ENCODE data around the gene OCA2. TPM values are rescaled to one million over a fixed set of nuclear protein-coding genes. Genes with fewer than 3 reads are reported as not detected.
"Not testable (repeated sequence)": the region's sequence is repeated elsewhere in the genome, so short reads cannot be mapped to it uniquely, and the experiment has no call there.

Gene OCA2
- total and polyA plus RNA-seq, 2 of the 4 experiments (the other 2 are of a cell fraction) = under 0.01 to 0.03 TPM

DNA sequence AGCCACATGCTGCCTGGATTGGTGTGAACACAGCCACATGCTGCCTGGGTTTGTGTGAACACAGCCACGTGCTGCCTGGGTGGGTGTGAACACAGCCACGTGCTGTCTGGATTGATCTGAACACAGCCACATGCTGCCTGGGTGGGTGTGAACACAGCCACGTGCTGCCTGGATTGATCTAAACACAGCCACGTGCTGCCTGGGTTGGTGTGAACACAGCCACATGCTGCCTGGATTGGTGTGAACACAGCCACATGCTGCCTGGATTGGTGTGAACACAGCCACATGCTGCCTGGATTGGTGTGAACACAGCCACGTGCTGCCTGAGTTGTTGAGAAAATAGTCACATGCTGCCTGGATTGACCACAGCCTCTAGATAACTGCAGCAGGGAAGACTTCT is 250.2 kb downstream of the OCA2 start:
- BruUV-seq (replicated peaks); DNase-seq; H3K4me3 ChIP-seq (ENCODE audit: insufficient read depth, low read depth, low read length); H3K18ac ChIP-seq (ENCODE audit: low read depth, low read length); H3K14ac ChIP-seq (replicated peaks; ENCODE audit: low read depth, low read length); CTCF ChIA-PET; ATAC-seq (ENCODE audit: low read depth); H2AFZ ChIP-seq (replicated peaks; ENCODE audit: low read length, poor library complexity); H2AK5ac ChIP-seq (ENCODE audit: low read depth, low read length); H3K4me1 ChIP-seq (ENCODE audit: control insufficient read depth, insufficient read depth, low read length); H4K20me1 ChIP-seq (ENCODE audit: insufficient read depth, low read length); H3K4ac ChIP-seq (ENCODE audit: low read depth, low read length); H3K9ac ChIP-seq (ENCODE audit: low read depth, low read length); H3K4me2 ChIP-seq (ENCODE audit: low read depth, low read length); H3K27me3 ChIP-seq (ENCODE audit: control insufficient read depth, insufficient read depth, low read length); H2BK5ac ChIP-seq (ENCODE audit: low read depth, low read length, poor library complexity, severe bottlenecking); dilution Hi-C loops (cut with HindIII; ENCODE audit: low sequenced_read_pairs, unreplicated experiment); H3K23ac ChIP-seq (ENCODE audit: low read depth, low read length); H2BK15ac ChIP-seq (ENCODE audit: low read depth, low read length); H3K79me1 ChIP-seq (ENCODE audit: low read depth in 1 of 2, low read length in 2 of 2); H3K27ac ChIP-seq (ENCODE audit: insufficient read depth, low read length); H4K91ac ChIP-seq (ENCODE audit: insufficient read depth, low read depth, low read length); H2BK20ac ChIP-seq (ENCODE audit: low read depth, low read length); POLR2A ChIA-PET (ENCODE audit: unreplicated experiment); H2AK9ac ChIP-seq (replicated peaks; ENCODE audit: low read depth, low read length, poor library complexity); H3K56ac ChIP-seq (ENCODE audit: extremely low read depth, insufficient read depth, low read length); H3K9me1 ChIP-seq (ENCODE audit: insufficient read depth, low read length); in situ Hi-C loops (cut with MboI; ENCODE audit: low sequenced_read_pairs); H4K5ac ChIP-seq (ENCODE audit: low read depth, low read length); H2BK120ac ChIP-seq (ENCODE audit: low read depth, low read length); H3K36me3 ChIP-seq (ENCODE audit: control insufficient read depth, insufficient read depth, low read length); H4K8ac ChIP-seq (ENCODE audit: low read depth in 2 of 2, low read length in 2 of 2); intact Hi-C loops (cut with micrococcal nuclease): not testable (repeated sequence)
- 75% methylated on average over 4 of the region's 5 CpGs; no CpG with 5 or more reads in 1 of the 2 experiments for WGBS, 2 experiments (ENCODE audit: extremely low coverage in 2 of 2, insufficient read length in 1 of 2)
- H3K9me3 ChIP-seq (ENCODE audit: control insufficient read depth, insufficient read depth, low read length) = peaks cover 43% of the 10 kb centered on the region

All from IMR-90 (cell line).